IMR-90 (cell line): ENCODE measurements around the gene ROBO1. TPM values are rescaled to one million over a fixed set of nuclear protein-coding genes. Genes with fewer than 3 reads are reported as not detected.

Experiments
- ATAC-seq: fragments of 200-7000 bp; cut with Tn5 transposase; 2 replicates; pipeline ENCODE4 v1.9.1; 2020; ENCODE audit warnings: low read depth, mild to moderate bottlenecking, moderate library complexity
- BruUV-seq: library from RNA; stranded (reverse); fragments of 400-500 nt; replicated peaks from 2 replicates; lab custom pipeline; 2021; lab: Mats Ljungman, UMichigan
- CTCF ChIA-PET: fragments of 300-600 bp; formaldehyde crosslinking; extraction: SDS; loops from one replicate; lab custom pipeline; 2021; ENCODE audit warnings: antibody characterized with exemption; lab: Yijun Ruan, JAX
- POLR2A ChIA-PET: fragments of 300-600 bp; sonication (Branson Sonifier 250); formaldehyde crosslinking; loops from one replicate; lab custom pipeline; 2022; ENCODE audit warnings: antibody characterized with exemption; ENCODE audit not compliant: unreplicated experiment; lab: Charles Lee
- DNase-seq: peaks from one replicate; pipeline ENCODE4 v3.0.0; 2013
- H2AFZ ChIP-seq: replicated peaks from 2 replicates; pipeline ENCODE3; 2013; ENCODE audit warnings: low read length, mild to moderate bottlenecking; ENCODE audit not compliant: poor library complexity
- H2AK5ac ChIP-seq: 2 replicates; pipeline ENCODE4 v1.6.1; 2013; ENCODE audit warnings: low read depth, low read length, inconsistent platforms
- H2AK9ac ChIP-seq: replicated peaks from 2 replicates; pipeline ENCODE3; 2013; ENCODE audit warnings: mild to moderate bottlenecking, low read depth, low read length, moderate library complexity; ENCODE audit not compliant: poor library complexity
- H2BK120ac ChIP-seq: 2 replicates; pipeline ENCODE4 v1.6.1; 2013; ENCODE audit warnings: low read depth, low read length, inconsistent platforms
- H2BK15ac ChIP-seq: 3 replicates; pipeline ENCODE4 v1.6.1; 2013; ENCODE audit warnings: low read depth, low read length, inconsistent platforms
- H2BK20ac ChIP-seq: 2 replicates; pipeline ENCODE4 v1.6.1; 2013; ENCODE audit warnings: low read depth, mild to moderate bottlenecking, inconsistent platforms, low read length, moderate library complexity
- H2BK5ac ChIP-seq: 2 replicates; pipeline ENCODE4 v1.6.1; 2013; ENCODE audit warnings: mild to moderate bottlenecking, low read depth, low read length, inconsistent platforms; ENCODE audit not compliant: poor library complexity, severe bottlenecking
- H3K14ac ChIP-seq: replicated peaks from 2 replicates; pipeline ENCODE4 v1.6.1; 2013; ENCODE audit warnings: low read depth, low read length, inconsistent platforms
- H3K18ac ChIP-seq: 2 replicates; pipeline ENCODE4 v1.6.1; 2013; ENCODE audit warnings: low read depth, low read length, control low read depth
- H3K23ac ChIP-seq: 2 replicates; pipeline ENCODE4 v1.6.1; 2013; ENCODE audit warnings: low read depth, low read length, inconsistent platforms
- H3K27ac ChIP-seq: 2 replicates; pipeline ENCODE4 v1.5.1; 2013; ENCODE audit warnings: mild to moderate bottlenecking, control low read depth, low read length; ENCODE audit not compliant: insufficient read depth
- H3K27me3 ChIP-seq: 2 replicates; pipeline ENCODE4 v1.6.1; 2013; ENCODE audit warnings: low read length; ENCODE audit not compliant: control insufficient read depth, insufficient read depth
- H3K36me3 ChIP-seq: 2 replicates; pipeline ENCODE4 v1.6.1; 2013; ENCODE audit warnings: low read length, mixed read lengths; ENCODE audit not compliant: control insufficient read depth, insufficient read depth
- H3K4ac ChIP-seq: 2 replicates; pipeline ENCODE4 v1.6.1; 2013; ENCODE audit warnings: low read depth, low read length, inconsistent platforms
- H3K4me1 ChIP-seq: 2 replicates; pipeline ENCODE4 v1.6.1; 2013; ENCODE audit warnings: low read length, mixed read lengths; ENCODE audit not compliant: control insufficient read depth, insufficient read depth
- H3K4me2 ChIP-seq: 2 replicates; pipeline ENCODE4 v1.6.1; 2013; ENCODE audit warnings: low read depth, mild to moderate bottlenecking, control low read depth, low read length, moderate library complexity
- H3K4me3 ChIP-seq: 2 replicates; pipeline ENCODE4 v1.5.1; 2013; ENCODE audit warnings: low read depth, mild to moderate bottlenecking, control low read depth, low read length, moderate library complexity; ENCODE audit not compliant: insufficient read depth
- H3K56ac ChIP-seq: 2 replicates; pipeline ENCODE4 v1.6.1; 2013; ENCODE audit warnings: low read length, inconsistent platforms; ENCODE audit not compliant: insufficient read depth; ENCODE audit errors: extremely low read depth
- H3K79me1 ChIP-seq, 2 experiments: 2 replicates each; pipeline ENCODE4 v1.6.1; 2013; ENCODE audit warnings: low read length in 2 of 2, inconsistent platforms in 1 of 2, low read depth in 1 of 2
- H3K9ac ChIP-seq: 2 replicates; pipeline ENCODE4 v1.6.1; 2013; ENCODE audit warnings: low read depth, low read length, control low read depth
- H3K9me1 ChIP-seq: 2 replicates; pipeline ENCODE4 v1.6.1; 2013; ENCODE audit warnings: low read length, inconsistent platforms; ENCODE audit not compliant: insufficient read depth
- H3K9me3 ChIP-seq: 2 replicates; pipeline ENCODE4 v1.6.1; 2013; ENCODE audit warnings: low read length; ENCODE audit not compliant: control insufficient read depth, insufficient read depth
- H4K20me1 ChIP-seq: 2 replicates; pipeline ENCODE4 v1.6.1; 2013; ENCODE audit warnings: low read length, inconsistent platforms; ENCODE audit not compliant: insufficient read depth
- H4K5ac ChIP-seq: 2 replicates; pipeline ENCODE4 v1.6.1; 2013; ENCODE audit warnings: mild to moderate bottlenecking, low read depth, low read length, control low read depth
- H4K8ac ChIP-seq, 2 experiments: 2 replicates each; pipeline ENCODE4 v1.6.1; 2013; ENCODE audit warnings: low read depth in 2 of 2, low read length in 2 of 2, control low read depth in 1 of 2, inconsistent platforms in 1 of 2
- H4K91ac ChIP-seq: 2 replicates; pipeline ENCODE4 v1.6.1; 2013; ENCODE audit warnings: low read depth, low read length, inconsistent platforms; ENCODE audit not compliant: insufficient read depth
- MAZ ChIP-seq: IDR thresholded peaks from 2 replicates; pipeline ENCODE4 v1.6.1; 2012; ENCODE audit warnings: low read depth, mild to moderate bottlenecking, low read length, improper control_type of control experiment, moderate library complexity, borderline replicate concordance
- RAD21 ChIP-seq: IDR thresholded peaks from 2 replicates; pipeline ENCODE4 v1.6.1; 2012; ENCODE audit warnings: low read length, improper control_type of control experiment
- RFX5 ChIP-seq: IDR thresholded peaks from 2 replicates; pipeline ENCODE4 v1.8.0; 2012; ENCODE audit warnings: low read depth, mild to moderate bottlenecking, low read length, moderate library complexity
- dilution Hi-C: fragments of 300-500 bp; cut with HindIII; formaldehyde crosslinking; loops from one replicate; pipeline ENCODE4 v1.14.3; 2018; ENCODE audit warnings: low sequenced_read_pairs; ENCODE audit not compliant: unreplicated experiment
- in situ Hi-C: fragments of 300-500 bp; cut with MboI; formaldehyde crosslinking; loops from 3 replicates; pipeline ENCODE4 v1.14.3; 2019; ENCODE audit warnings: low sequenced_read_pairs, inconsistent platforms, mixed read lengths
- intact Hi-C: fragments of 100-400 bp; cut with micrococcal nuclease; formaldehyde crosslinking; loops from 2 replicates; pipeline ENCODE4 v1.10.0; 2022
- polyA plus RNA-seq, 3 experiments: library from polyadenylated mRNA; depleted of rRNA; stranded (reverse); fragments of >200 nt; gene quantifications; 2 replicates each; pipeline ENCODE4 v1.2.3, GENCODE V29; 2012; ENCODE audit warnings: low replicate concordance in 1 of 3
- total RNA-seq: library from RNA; depleted of rRNA; stranded (reverse); fragments of >200 nt; gene quantifications from 2 replicates; pipeline ENCODE4 v1.2.3, GENCODE V29; 2012

ROBO1 gene
- total and polyA plus RNA-seq, 2 of the 4 experiments (the other 2 are of a cell fraction) = 24.1 to 53.9 TPM

DNA sequence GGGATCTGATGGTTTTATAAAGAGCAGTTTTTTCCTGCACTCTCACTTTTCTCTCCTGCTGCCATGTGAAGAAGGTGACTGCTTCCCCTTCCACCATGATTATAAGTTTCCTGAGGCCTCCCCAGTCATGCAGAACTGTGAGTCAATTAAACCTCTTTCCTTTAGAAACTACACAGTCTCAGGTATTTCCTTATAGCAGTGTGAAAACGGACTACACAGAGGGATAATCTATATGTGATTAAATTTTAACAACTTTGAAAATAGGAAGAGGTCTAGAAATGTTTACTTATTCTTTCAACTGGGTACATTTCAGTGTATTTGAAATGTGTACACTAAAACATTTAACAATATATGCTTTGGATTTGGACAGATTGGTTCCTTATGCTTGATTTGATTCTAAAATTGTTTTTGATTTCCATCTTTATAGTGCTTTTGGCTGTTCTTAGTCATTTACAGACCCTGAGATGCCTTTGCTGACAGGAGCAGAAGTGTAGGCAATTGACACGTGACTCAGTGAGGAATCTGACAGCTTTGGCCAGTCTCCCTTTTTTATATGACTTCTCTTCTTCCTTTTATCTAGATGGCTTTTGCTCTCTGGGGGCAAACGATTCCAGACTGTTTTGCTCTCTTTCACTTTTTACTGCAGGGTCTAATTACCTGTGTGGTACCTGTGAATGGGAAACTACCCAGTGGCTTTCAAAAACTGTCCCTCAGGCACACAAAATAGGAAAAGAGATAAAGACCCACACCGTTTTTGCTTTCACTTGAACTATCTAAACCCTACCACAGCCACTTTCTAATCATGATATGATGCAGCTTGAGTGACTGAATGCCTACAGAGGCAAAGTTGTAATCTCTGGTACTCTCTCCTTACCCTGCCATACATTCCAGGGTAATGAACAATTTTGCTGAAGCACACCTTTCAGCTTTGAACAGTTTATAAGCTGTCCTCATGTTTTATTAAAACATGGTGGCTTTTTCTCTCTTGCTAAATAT is 422.6 kb downstream of the ROBO1 start (continued):
- no peak for TF ChIP-seq RFX5

DNA sequence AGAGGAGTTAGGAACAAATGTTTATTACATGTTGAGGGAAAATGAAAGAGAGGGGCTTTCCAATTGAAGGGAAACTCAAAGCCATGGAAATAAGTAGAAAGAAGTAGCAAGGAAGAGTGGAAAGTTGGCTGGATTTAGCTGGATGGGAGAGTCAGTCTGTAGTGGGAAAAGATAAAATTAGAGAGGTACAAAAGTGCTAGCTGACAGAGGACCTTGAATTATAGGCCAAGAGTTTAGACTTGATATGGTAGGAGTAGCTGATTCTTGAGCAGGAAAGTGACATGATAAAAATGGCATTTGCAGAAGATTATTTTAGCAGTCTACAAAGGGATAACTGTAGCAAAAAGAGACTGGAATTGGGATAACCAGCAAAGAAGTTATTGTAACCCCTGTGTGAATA is 425.8 kb downstream of the ROBO1 start:
- H3K4me1 ChIP-seq = no peaks in the 10 kb centered on the region
- H3K56ac ChIP-seq = no peak overlapping the region
- H3K9ac ChIP-seq = no peak overlapping the region
- no peak for TF ChIP-seq RAD21
- no peak for TF ChIP-seq MAZ
- no peaks in the 10 kb centered on the region; the same call in 1 of the 2 replicates for H3K27me3 ChIP-seq
- H2AK5ac ChIP-seq = no peak overlapping the region
- BruUV-seq = no TSS peak
- intact Hi-C loops (no loop called here), dilution Hi-C loops (no loop called here), in situ Hi-C loops (no loop called here)
- no peaks in the 10 kb centered on the region for H3K9me1 ChIP-seq
- no peaks in the 10 kb centered on the region for H3K9me3 ChIP-seq
- no peak overlapping the region for H3K14ac ChIP-seq
- H2BK15ac ChIP-seq = no peak overlapping the region
- no peak overlapping the region for H2BK120ac ChIP-seq
- H3K4me3 ChIP-seq = no peak overlapping the region
- H4K20me1 ChIP-seq = no peaks in the 10 kb centered on the region
- no peak overlapping the region for H4K8ac ChIP-seq
- H3K36me3 ChIP-seq = no peaks in the 10 kb centered on the region
- no peaks in the 10 kb centered on the region for H3K79me1 ChIP-seq
- no peak overlapping the region for H2AK9ac ChIP-seq
- DNase-seq = no peak
- no peak overlapping the region for H2BK20ac ChIP-seq
- H3K27ac ChIP-seq = no peak overlapping the region
- no peak overlapping the region for H3K4ac ChIP-seq
- H4K91ac ChIP-seq = no peak overlapping the region
- ChIA-PET POLR2A (no interaction called here), CTCF (interaction anchor here (0.9 kb wide), 1 partner anchor 14 kb away, joined by 3 read pairs; no protein-coding TSS in a partner anchor)
- no peak overlapping the region for H3K23ac ChIP-seq
- no peak overlapping the region for H4K5ac ChIP-seq
- no peak overlapping the region for H3K4me2 ChIP-seq
- ATAC-seq = no peak
- no peak overlapping the region for H2BK5ac ChIP-seq
- no peak overlapping the region for H3K18ac ChIP-seq
- H2AFZ ChIP-seq = no peak overlapping the region
